Activated T-cell treated with anti-CD3 and anti-CD28 coated beads for 1 hour (primary cell): ENCODE results near the gene MAPRE2.
"Not testable (repeated sequence)": the region's sequence is repeated elsewhere in the genome, so short reads cannot be mapped to it uniquely, and the experiment has no call there.

Experiments used
- DNase-seq: peaks from one replicate; pipeline ENCODE4 v3.0.0-alpha.2; 2020; ENCODE audit warnings: low read depth

The MAPRE2 gene

GRCh38 chr18:35153609-35154272 lies 112.5 kb downstream of the MAPRE2 start:
- no peak for DNase-seq

- no peak for DNase-seq
Measured at GRCh38 chr18:35155398-35156117, 114.3 kb downstream of the MAPRE2 start.

- no peak for DNase-seq
Measured at GRCh38 chr18:35157181-35157580, 116.0 kb downstream of the MAPRE2 start.

- DNase-seq, result no peak
Measured at GRCh38 chr18:35158728-35159450, 117.7 kb downstream of the MAPRE2 start.

GRCh38 chr18:35159782-35160181 lies 118.6 kb downstream of the MAPRE2 start:
- no peak for DNase-seq

- no peak for DNase-seq
Measured at GRCh38 chr18:35161485-35161884, 120.3 kb downstream of the MAPRE2 start.

- DNase-seq, result no peak
Measured at GRCh38 chr18:35161934-35162333, 120.7 kb downstream of the MAPRE2 start.

GRCh38 chr18:35163014-35163539 lies 121.9 kb downstream of the MAPRE2 start:
- no peak for DNase-seq

GRCh38 chr18:35163721-35164120 lies 122.5 kb downstream of the MAPRE2 start:
- no peak for DNase-seq

- no peak for DNase-seq
Measured at GRCh38 chr18:35164133-35164532, 122.9 kb downstream of the MAPRE2 start.

- no peak for DNase-seq
Measured at GRCh38 chr18:35167332-35167731, 126.1 kb downstream of the MAPRE2 start.

- DNase-seq, result no peak
Measured at GRCh38 chr18:35167857-35168256, 126.6 kb downstream of the MAPRE2 start.

GRCh38 chr18:35170323-35170722 lies 129.1 kb downstream of the MAPRE2 start:
- not testable (repeated sequence) for DNase-seq

GRCh38 chr18:35171315-35171987 lies 130.2 kb downstream of the MAPRE2 start:
- no peak for DNase-seq

GRCh38 chr18:35172009-35172408 lies 130.8 kb downstream of the MAPRE2 start:
- DNase-seq, result no peak

- no peak for DNase-seq
Measured at GRCh38 chr18:35172451-35173035, 131.3 kb downstream of the MAPRE2 start.

- DNase-seq, result no peak
Measured at GRCh38 chr18:35174093-35174731, 133.0 kb downstream of the MAPRE2 start.

GRCh38 chr18:35174745-35175144 lies 133.5 kb downstream of the MAPRE2 start:
- no peak for DNase-seq

- DNase-seq, result no peak
Measured at GRCh38 chr18:35176925-35177324, 135.7 kb downstream of the MAPRE2 start.

- no peak for DNase-seq
Measured at GRCh38 chr18:35178260-35178659, 137.0 kb downstream of the MAPRE2 start.

GRCh38 chr18:35179906-35180305 lies 138.7 kb downstream of the MAPRE2 start:
- no peak for DNase-seq
